ENCODE data around the gene PRKN. TPM values are rescaled to one million over a fixed set of nuclear protein-coding genes. Genes with fewer than 3 reads are reported as not detected.

PRKN gene
- polyA plus RNA-seq, 1 experiment = 0.71 TPM

DNA sequence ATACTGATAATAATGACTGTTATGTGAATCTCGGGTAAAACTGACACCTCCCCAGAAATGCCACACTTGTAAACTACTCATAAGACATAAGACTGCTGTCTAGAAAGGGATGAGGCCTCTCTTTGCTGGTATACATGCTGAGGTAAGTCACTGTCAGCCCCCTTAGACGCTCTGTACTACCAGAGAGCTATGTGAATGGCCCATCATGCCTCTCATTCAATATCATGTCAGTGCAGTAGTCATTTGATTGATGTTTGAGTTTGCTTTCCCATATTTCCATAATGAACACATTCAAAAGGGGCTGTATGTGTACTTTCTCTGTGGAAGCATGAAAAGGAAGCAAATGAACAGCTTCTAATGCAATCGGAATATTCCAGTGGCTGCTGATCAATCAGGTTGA, 1334.3 kb downstream of the PRKN start:
- CTCF ChIA-PET = interaction anchor here (0.6 to 2.2 kb wide), 11 partner anchors 11 to 1404 kb away, joined by 3 to 8 read pairs (median 3); no protein-coding TSS in a partner anchor
- H3K4me3 ChIP-seq (ENCODE audit: low read depth, low read length) = no peak overlapping the region
- POLR2A ChIA-PET = no interaction called here

DNA sequence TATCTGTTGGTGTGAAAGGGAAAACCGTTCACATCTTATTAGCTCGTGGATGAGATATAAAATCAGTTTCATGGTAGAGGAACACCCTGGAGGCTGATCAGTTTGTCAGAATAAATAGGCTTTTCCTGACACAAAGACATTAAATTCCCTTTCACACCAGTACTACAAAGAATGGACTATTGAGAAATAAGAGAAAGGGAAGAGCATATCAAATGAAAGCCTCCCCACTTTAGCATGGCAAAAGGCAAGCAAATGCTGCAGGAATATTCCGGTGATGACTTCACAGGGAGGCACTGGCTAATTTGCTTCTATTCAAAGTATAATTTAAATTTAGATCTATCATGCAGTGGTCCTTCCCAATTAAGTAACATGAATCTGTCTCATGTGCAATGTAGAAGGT, 1337.8 kb downstream of the PRKN start:
- CTCF ChIA-PET = no interaction called here
- Histone ChIP-seq H3K4me3 (ENCODE audit: low read depth, low read length) (no peak overlapping the region), H3K36me3 (ENCODE audit: control insufficient read depth, insufficient read depth, low read length) (no peaks in the 10 kb centered on the region), H3K27me3 (ENCODE audit: control insufficient read depth, insufficient read depth, low read length) (no peaks in the 10 kb centered on the region)
- POLR2A ChIA-PET = no interaction called here
- TF ChIP-seq, protein P1, sequence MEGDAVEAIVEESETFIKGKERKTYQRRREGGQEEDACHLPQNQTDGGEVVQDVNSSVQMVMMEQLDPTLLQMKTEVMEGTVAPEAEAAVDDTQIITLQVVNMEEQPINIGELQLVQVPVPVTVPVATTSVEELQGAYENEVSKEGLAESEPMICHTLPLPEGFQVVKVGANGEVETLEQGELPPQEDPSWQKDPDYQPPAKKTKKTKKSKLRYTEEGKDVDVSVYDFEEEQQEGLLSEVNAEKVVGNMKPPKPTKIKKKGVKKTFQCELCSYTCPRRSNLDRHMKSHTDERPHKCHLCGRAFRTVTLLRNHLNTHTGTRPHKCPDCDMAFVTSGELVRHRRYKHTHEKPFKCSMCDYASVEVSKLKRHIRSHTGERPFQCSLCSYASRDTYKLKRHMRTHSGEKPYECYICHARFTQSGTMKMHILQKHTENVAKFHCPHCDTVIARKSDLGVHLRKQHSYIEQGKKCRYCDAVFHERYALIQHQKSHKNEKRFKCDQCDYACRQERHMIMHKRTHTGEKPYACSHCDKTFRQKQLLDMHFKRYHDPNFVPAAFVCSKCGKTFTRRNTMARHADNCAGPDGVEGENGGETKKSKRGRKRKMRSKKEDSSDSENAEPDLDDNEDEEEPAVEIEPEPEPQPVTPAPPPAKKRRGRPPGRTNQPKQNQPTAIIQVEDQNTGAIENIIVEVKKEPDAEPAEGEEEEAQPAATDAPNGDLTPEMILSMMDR (IDR thresholded peaks at IDR 0.05; ENCODE audit: insufficient read depth, low read depth, low read length) = no peak
- no peak for DNase-seq (ENCODE audit: low read depth)

More for the DNA sequence above, 1334.3 kb downstream of the PRKN start:
- H3K36me3 ChIP-seq (ENCODE audit: control insufficient read depth, insufficient read depth, low read length) = no peaks in the 10 kb centered on the region
- DNase-seq (ENCODE audit: low read depth) = no peak
- peaks cover 5% of the 10 kb centered on the region for H3K27me3 ChIP-seq (ENCODE audit: control insufficient read depth, insufficient read depth, low read length)
- TF ChIP-seq, protein P1 (IDR thresholded peaks at IDR 0.05; ENCODE audit: insufficient read depth, low read depth, low read length) = no peak

DNA sequence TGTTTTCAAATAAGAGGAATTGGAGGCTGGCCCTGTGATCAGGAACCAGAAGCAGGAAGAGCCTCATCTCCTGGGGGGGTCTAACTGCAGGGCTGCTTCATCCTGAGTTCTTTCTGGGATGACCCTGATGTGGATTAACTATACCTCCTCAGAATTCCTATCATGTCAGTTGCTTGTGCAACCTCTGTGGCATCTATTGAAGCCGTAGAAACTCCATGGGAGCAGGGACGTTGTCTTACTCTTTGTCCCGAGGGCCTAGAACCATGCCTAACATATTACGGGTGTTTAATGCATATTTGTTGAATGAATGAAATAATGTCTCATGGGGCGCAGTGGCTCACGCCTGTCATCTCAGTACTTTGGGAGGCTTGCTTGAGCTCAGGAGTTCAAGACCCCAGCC, 1343.6 kb downstream of the PRKN start:
- no peaks in the 10 kb centered on the region; the same call in 1 of the 2 replicates for H3K27me3 ChIP-seq (ENCODE audit: control insufficient read depth, insufficient read depth, low read length)
- CTCF ChIA-PET = interaction anchor here (1.2 kb wide), 1 partner anchor 10 kb away, joined by 3 read pairs; no protein-coding TSS in a partner anchor

DNA sequence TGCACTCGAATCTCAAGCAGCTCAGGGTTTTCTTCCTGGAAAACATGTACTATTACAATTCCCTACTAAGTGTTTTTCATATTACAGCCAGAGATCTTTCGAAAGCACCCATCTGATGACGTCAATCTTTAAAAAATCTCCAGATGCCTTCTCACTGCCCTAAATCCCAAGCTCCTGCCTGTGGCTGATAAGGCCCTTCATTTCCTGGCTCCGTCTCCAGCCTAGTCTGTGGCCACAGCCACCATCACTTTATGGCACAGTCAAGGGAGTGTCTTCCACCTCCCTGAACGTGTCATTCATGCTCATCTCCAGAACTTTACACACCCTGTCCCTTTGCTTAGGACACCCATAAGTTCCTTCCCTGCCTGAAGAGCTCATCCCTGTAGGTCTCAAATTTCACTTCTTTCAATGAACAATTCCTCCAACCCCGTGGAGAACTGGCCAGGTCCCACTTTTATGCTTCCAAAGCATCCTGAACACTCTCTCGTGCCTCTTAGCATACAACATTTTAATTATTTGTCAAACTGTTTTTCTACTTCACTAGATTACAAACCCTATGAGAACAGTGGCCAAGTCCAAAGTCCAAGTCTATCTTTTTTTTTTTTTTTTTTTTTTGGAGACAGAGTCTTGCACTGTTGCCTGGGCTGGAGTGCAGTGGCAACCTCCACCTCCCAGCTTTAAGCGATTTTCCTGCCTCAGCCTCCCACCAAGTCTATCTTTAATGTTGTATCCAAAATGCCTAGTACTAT, 1347.6 kb downstream of the PRKN start:
- CTCF ChIA-PET = interaction anchor here (0.6 to 1.6 kb wide), 4 partner anchors 10 to 860 kb away, joined by 3 to 9 read pairs (median 3); no protein-coding TSS in a partner anchor
- POLR2A ChIA-PET = no interaction called here
- no peak for DNase-seq (ENCODE audit: low read depth)
- Histone ChIP-seq H3K36me3 (ENCODE audit: control insufficient read depth, insufficient read depth, low read length) (no peaks in the 10 kb centered on the region), H3K4me3 (ENCODE audit: low read depth, low read length) (no peak overlapping the region), H3K27me3 (ENCODE audit: control insufficient read depth, insufficient read depth, low read length) (no peaks in the 10 kb centered on the region; the same call in 1 of the 2 replicates)
- TF ChIP-seq, protein P1 (IDR thresholded peaks at IDR 0.05; ENCODE audit: insufficient read depth, low read depth, low read length) = no peak

More for the DNA sequence above, 1343.6 kb downstream of the PRKN start:
- no peaks in the 10 kb centered on the region for H3K36me3 ChIP-seq (ENCODE audit: control insufficient read depth, insufficient read depth, low read length)
- TF ChIP-seq, protein P1 (IDR thresholded peaks at IDR 0.05; ENCODE audit: insufficient read depth, low read depth, low read length) = no peak
- POLR2A ChIA-PET = no interaction called here
- DNase-seq (ENCODE audit: low read depth) = no peak
- H3K4me3 ChIP-seq (ENCODE audit: low read depth, low read length) = no peak overlapping the region

DNA sequence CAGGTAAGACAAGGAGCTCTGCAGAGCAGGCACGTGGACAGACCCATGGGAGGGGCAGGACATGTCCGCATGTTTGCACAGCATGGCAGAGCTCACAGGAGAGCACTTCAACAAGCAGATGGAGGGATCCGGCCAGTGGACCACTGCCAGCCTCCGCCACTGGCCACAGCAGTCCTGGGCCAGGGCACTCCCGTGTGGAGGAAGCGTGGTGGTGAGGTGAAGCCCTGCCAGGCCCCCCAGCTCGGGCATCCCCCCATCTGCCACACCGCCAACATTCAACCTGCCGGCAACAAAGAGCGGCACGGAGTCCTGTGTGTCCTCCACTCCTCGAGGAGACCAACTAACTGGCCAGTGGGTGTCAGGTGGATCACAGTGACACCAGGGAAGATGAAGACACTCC, 1349.5 kb downstream of the PRKN start:
- no peak for DNase-seq (ENCODE audit: low read depth)
- no peaks in the 10 kb centered on the region for H3K36me3 ChIP-seq (ENCODE audit: control insufficient read depth, insufficient read depth, low read length)
- no peak overlapping the region for H3K4me3 ChIP-seq (ENCODE audit: low read depth, low read length)
- TF ChIP-seq, protein P1 (IDR thresholded peaks at IDR 0.05; ENCODE audit: insufficient read depth, low read depth, low read length) = no peak
- no peaks in the 10 kb centered on the region for H3K27me3 ChIP-seq (ENCODE audit: control insufficient read depth, insufficient read depth, low read length)
- ChIA-PET CTCF (interaction anchor here (1.5 kb wide), 1 partner anchor 859 kb away, joined by 5 read pairs; no protein-coding TSS in a partner anchor), POLR2A (no interaction called here)
